ENCODE data around the gene SMIM1. TPM values are rescaled to one million over a fixed set of nuclear protein-coding genes. Genes with fewer than 3 reads are reported as not detected.

The SMIM1 gene
- total RNA-seq, 6 experiments from 2014 or later: 2.6 to 8.7 (median 4.6) TPM

GRCh38 chr1:3756394-3756793 is 16.2 kb upstream of the SMIM1 start:
- no peak for ATAC-seq
- intact Hi-C loops (cut with DNase I): no loop called here
- Histone ChIP-seq H3K27me3 (no peaks in the 10 kb centered on the region), H3K36me3 (no peaks in the 10 kb centered on the region), H3K4me1 (no peaks in the 10 kb centered on the region), H3K27ac (no peak overlapping the region), H3K4me3 (no peak overlapping the region), H3K9me3 (no peaks in the 10 kb centered on the region)
- 74% methylated on average over 7 of the region's 21 CpGs for WGBS (ENCODE audit: insufficient coverage, low coverage, low lambda C conversion rate, missing lambda C conversion rate)
- no peak for DNase-seq
- TF ChIP-seq CTCF (IDR thresholded peaks at IDR 0.05): no peak
- no peak for TF ChIP-seq POLR2A (IDR thresholded peaks at IDR 0.05)

GRCh38 chr1:3759164-3759563 is 13.4 kb upstream of the SMIM1 start:
- TF ChIP-seq POLR2A (IDR thresholded peaks at IDR 0.05): no peak
- no peak for TF ChIP-seq CTCF (IDR thresholded peaks at IDR 0.05)
- intact Hi-C loops (cut with DNase I): no loop called here
- H3K27me3 ChIP-seq: no peaks in the 10 kb centered on the region
- ATAC-seq (no peak), DNase-seq (no peak)
- H3K4me1 ChIP-seq: no peaks in the 10 kb centered on the region
- H3K9me3 ChIP-seq: no peaks in the 10 kb centered on the region
- no peak overlapping the region for H3K27ac ChIP-seq
- no peaks in the 10 kb centered on the region for H3K36me3 ChIP-seq
- 77% methylated on average over 6 of the region's 6 CpGs for WGBS (ENCODE audit: insufficient coverage, low coverage, low lambda C conversion rate, missing lambda C conversion rate)
- no peak overlapping the region for H3K4me3 ChIP-seq

GRCh38 chr1:3759796-3760195 is 12.8 kb upstream of the SMIM1 start:
- Histone ChIP-seq H3K4me1 (no peaks in the 10 kb centered on the region), H3K4me3 (no peak overlapping the region), H3K27me3 (no peaks in the 10 kb centered on the region), H3K36me3 (no peaks in the 10 kb centered on the region), H3K9me3 (no peaks in the 10 kb centered on the region), H3K27ac (no peak overlapping the region)
- intact Hi-C loops (cut with DNase I): no loop called here
- DNase-seq (no peak), ATAC-seq (no peak)
- TF ChIP-seq CTCF (IDR thresholded peaks at IDR 0.05): no peak
- no peak for TF ChIP-seq POLR2A (IDR thresholded peaks at IDR 0.05)
- 55% methylated on average over 5 of the region's 6 CpGs for whole genome bisulfite sequencing (ENCODE audit: insufficient coverage, low coverage, low lambda C conversion rate, missing lambda C conversion rate)

GRCh38 chr1:3761296-3762010 is 11.1 kb upstream of the SMIM1 start:
- H3K4me3 ChIP-seq: no peak overlapping the region
- intact Hi-C loops (cut with DNase I): no loop called here
- no peak for TF ChIP-seq CTCF (IDR thresholded peaks at IDR 0.05)
- TF ChIP-seq POLR2A (IDR thresholded peaks at IDR 0.05): no peak
- no peak for ATAC-seq
- H3K27me3 ChIP-seq: no peaks in the 10 kb centered on the region
- no peak overlapping the region for H3K27ac ChIP-seq
- H3K9me3 ChIP-seq: no peaks in the 10 kb centered on the region
- H3K36me3 ChIP-seq: no peaks in the 10 kb centered on the region
- no peak for DNase-seq
- 77% methylated on average over 7 of the region's 17 CpGs for WGBS (ENCODE audit: insufficient coverage, low coverage, low lambda C conversion rate, missing lambda C conversion rate)
- H3K4me1 ChIP-seq: no peaks in the 10 kb centered on the region

Data from right lobe of liver (tissue), 6 donors.